MM.1S (cell line): ENCODE data around the gene NEK6.

Experiments used
- DNase-seq: peaks from one replicate; pipeline ENCODE4 v3.0.0-alpha.2; 2015
- H2AFZ ChIP-seq: fragments of 300-600 bp; sonication (generic); 2 replicates; pipeline ENCODE4 v1.6.0; 2016; ENCODE audit warnings: antibody characterized with exemption, low read length
- H3F3A ChIP-seq: fragments of 300-600 bp; sonication (generic); 2 replicates; pipeline ENCODE4 v1.6.1; 2016; ENCODE audit warnings: mild to moderate bottlenecking, antibody characterized with exemption, low read length, moderate library complexity, mixed read lengths; ENCODE audit not compliant: insufficient read depth
- H3K27ac ChIP-seq: fragments of 300-600 bp; sonication (generic); 2 replicates; pipeline ENCODE4 v1.5.1; 2016; ENCODE audit warnings: mild to moderate bottlenecking, low read length
- H3K27me3 ChIP-seq: fragments of 300-600 bp; sonication (generic); replicated peaks from 2 replicates; pipeline ENCODE4 v1.6.0; 2016; ENCODE audit warnings: low read length; ENCODE audit not compliant: insufficient read depth
- H3K36me3 ChIP-seq: fragments of 300-600 bp; sonication (generic); replicated peaks from 2 replicates; pipeline ENCODE4 v1.6.1; 2016; ENCODE audit warnings: mild to moderate bottlenecking, low read length, mixed read lengths; ENCODE audit not compliant: insufficient read depth
- H3K4me1 ChIP-seq: fragments of 300-600 bp; sonication (generic); 2 replicates; pipeline ENCODE4 v1.6.1; 2016; ENCODE audit warnings: low read length, mixed read lengths
- H3K4me2 ChIP-seq: fragments of 300-600 bp; sonication (generic); 2 replicates; pipeline ENCODE4 v1.6.0; 2016; ENCODE audit warnings: low read depth, low read length
- H3K4me3 ChIP-seq: fragments of 300-600 bp; sonication (generic); 2 replicates; pipeline ENCODE4 v1.5.1; 2016; ENCODE audit warnings: low read length, mixed read lengths
- H3K79me2 ChIP-seq: fragments of 300-600 bp; sonication (generic); 2 replicates; pipeline ENCODE4 v1.6.1; 2016; ENCODE audit warnings: mixed run types, low read length, mixed read lengths
- H3K9ac ChIP-seq: fragments of 300-600 bp; sonication (generic); 2 replicates; pipeline ENCODE4 v1.6.1; 2016; ENCODE audit warnings: low read length, mixed read lengths
- H3K9me2 ChIP-seq: fragments of 300-600 bp; sonication (generic); replicated peaks from 2 replicates; pipeline ENCODE4 v1.6.1; 2016; ENCODE audit warnings: mild to moderate bottlenecking, low read length, mixed read lengths; ENCODE audit not compliant: insufficient read depth
- H3K9me3 ChIP-seq: fragments of 300-600 bp; sonication (generic); replicated peaks from 2 replicates; pipeline ENCODE4 v1.6.1; 2016; ENCODE audit warnings: mild to moderate bottlenecking, low read length, mixed read lengths; ENCODE audit not compliant: insufficient read depth
- H4K20me1 ChIP-seq: fragments of 300-600 bp; sonication (generic); 2 replicates; pipeline ENCODE4 v1.6.1; 2016; ENCODE audit warnings: mild to moderate bottlenecking, low read length, moderate library complexity, mixed read lengths; ENCODE audit not compliant: insufficient read depth
- CTCF ChIP-seq: fragments of 300-600 bp; sonication (generic); IDR thresholded peaks from 2 replicates; pipeline ENCODE4 v1.5.1; 2016; ENCODE audit warnings: antibody characterized with exemption, low read length, mixed read lengths
- EZH2 ChIP-seq: fragments of 300-600 bp; sonication (generic); optimal IDR thresholded peaks from 2 replicates; pipeline ENCODE3; 2017; ENCODE audit warnings: low read depth, mild to moderate bottlenecking, antibody characterized with exemption, low read length, mixed read lengths
- EZH2phosphoT487 ChIP-seq: fragments of 300-600 bp; sonication (generic); IDR thresholded peaks from 2 replicates; pipeline ENCODE4 v1.6.1; 2018; ENCODE audit warnings: antibody characterized with exemption, low read length

NEK6 gene

GRCh38 chr9:124209774-124210173 lies 48.0 kb upstream of the NEK6 start:
- Histone ChIP-seq H3F3A (peaks cover 7% of the 10 kb centered on the region; the same call in 1 of the 2 replicates), H3K9me2 (no peaks in the 10 kb centered on the region), H3K9me3 (no peaks in the 10 kb centered on the region), H2AFZ (no peak overlapping the region), H3K9ac (no peak overlapping the region), H3K4me1 (peaks cover 29% of the 10 kb centered on the region), H3K79me2 (no peaks in the 10 kb centered on the region), H3K27me3 (peaks cover 23% of the 10 kb centered on the region), H4K20me1 (no peaks in the 10 kb centered on the region), H3K27ac (no peak overlapping the region), H3K4me3 (no peak overlapping the region), H3K4me2 (no peak overlapping the region), H3K36me3 (no peaks in the 10 kb centered on the region)
- DNase-seq: no peak
- TF ChIP-seq EZH2 (no peak), CTCF (no peak), EZH2phosphoT487 (no peak)

GRCh38 chr9:124210697-124211096 lies 47.1 kb upstream of the NEK6 start:
- Histone ChIP-seq H4K20me1 (no peaks in the 10 kb centered on the region), H3K27me3 (peaks cover 23% of the 10 kb centered on the region), H3K9ac (no peak overlapping the region), H3F3A (peaks cover 7% of the 10 kb centered on the region; the same call in 1 of the 2 replicates), H3K9me3 (no peaks in the 10 kb centered on the region), H3K4me2 (no peak overlapping the region), H3K27ac (no peak overlapping the region), H3K4me1 (peaks cover 36% of the 10 kb centered on the region), H3K4me3 (no peak overlapping the region), H3K79me2 (no peaks in the 10 kb centered on the region), H3K36me3 (no peaks in the 10 kb centered on the region), H2AFZ (no peak overlapping the region), H3K9me2 (no peaks in the 10 kb centered on the region)
- no peak for DNase-seq
- TF ChIP-seq EZH2phosphoT487 (no peak), EZH2 (no peak), CTCF (no peak)

- H4K20me1 ChIP-seq: no peaks in the 10 kb centered on the region
- H3K79me2 ChIP-seq: no peaks in the 10 kb centered on the region
- no peak overlapping the region for H3K4me2 ChIP-seq
- no peak for DNase-seq
- TF ChIP-seq EZH2phosphoT487 (no peak), EZH2 (no peak)
- H3K36me3 ChIP-seq: no peaks in the 10 kb centered on the region
- peaks cover 6% of the 10 kb centered on the region for H3K27me3 ChIP-seq
- H3K4me3 ChIP-seq: no peak overlapping the region
- no peak overlapping the region for H3K9ac ChIP-seq
- H3K27ac ChIP-seq: no peak overlapping the region
- peaks cover 43% of the 10 kb centered on the region for H3K4me1 ChIP-seq
- H3K9me3 ChIP-seq: no peaks in the 10 kb centered on the region
- no peak overlapping the region for H2AFZ ChIP-seq
- peaks cover 22% of the 10 kb centered on the region for H3F3A ChIP-seq
- H3K9me2 ChIP-seq: no peaks in the 10 kb centered on the region
These were observed 45.2 kb upstream of the NEK6 start for GRCh38 chr9:124212381-124213050.

GRCh38 chr9:124213396-124213795 lies 44.4 kb upstream of the NEK6 start:
- no peak overlapping the region for H3K27ac ChIP-seq

More at GRCh38 chr9:124213396-124213795, 44.4 kb upstream of the NEK6 start:
- no peaks in the 10 kb centered on the region for H4K20me1 ChIP-seq
- no peak overlapping the region for H3K9ac ChIP-seq
- no peaks in the 10 kb centered on the region for H3K79me2 ChIP-seq
- no peaks in the 10 kb centered on the region for H3K9me3 ChIP-seq
- no peak overlapping the region for H3K4me3 ChIP-seq
- peaks cover 46% of the 10 kb centered on the region for H3K4me1 ChIP-seq
- H3K4me2 ChIP-seq: no peak overlapping the region
- no peaks in the 10 kb centered on the region for H3K9me2 ChIP-seq
- TF ChIP-seq CTCF (no peak), EZH2phosphoT487 (no peak), EZH2 (no peak)
- peaks cover 4% of the 10 kb centered on the region; the same call in 1 of the 2 replicates for H3K27me3 ChIP-seq
- H3F3A ChIP-seq: peaks cover 31% of the 10 kb centered on the region
- no peak for DNase-seq
- H2AFZ ChIP-seq: no peak overlapping the region
- H3K36me3 ChIP-seq: no peaks in the 10 kb centered on the region
